GM18526 (cell line): ENCODE measurements around the gene STX11.

Source experiments
- POLR2A ChIP-seq: IDR thresholded peaks from 3 replicates; pipeline ENCODE4 v1.6.1; 2011; ENCODE audit not compliant: insufficient read length; ENCODE audit errors: extremely low read depth

Gene STX11

DNA sequence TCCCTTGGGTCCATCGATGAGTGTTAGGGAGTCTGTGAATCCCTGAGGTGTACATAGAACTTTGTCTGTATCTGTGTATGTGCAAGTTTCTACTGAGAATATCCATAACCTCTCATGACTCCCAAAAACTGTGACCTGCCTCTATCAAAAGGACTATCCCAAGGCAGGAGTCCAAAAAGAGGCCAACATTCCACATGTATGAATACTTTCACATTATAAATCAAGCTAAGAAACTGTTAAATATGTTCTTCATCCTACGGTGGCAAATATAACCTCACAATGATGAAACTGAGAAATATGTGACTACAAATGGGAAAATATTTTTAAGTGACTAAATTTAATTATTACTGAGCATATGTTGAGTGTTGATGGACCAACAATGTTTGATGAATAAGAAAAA, 16.1 kb upstream of the STX11 start:
- TF ChIP-seq POLR2A = no peak

- no peak for TF ChIP-seq POLR2A
Observed at GRCh38 chr6:144134737-144135136, 15.6 kb upstream of the STX11 start.

DNA sequence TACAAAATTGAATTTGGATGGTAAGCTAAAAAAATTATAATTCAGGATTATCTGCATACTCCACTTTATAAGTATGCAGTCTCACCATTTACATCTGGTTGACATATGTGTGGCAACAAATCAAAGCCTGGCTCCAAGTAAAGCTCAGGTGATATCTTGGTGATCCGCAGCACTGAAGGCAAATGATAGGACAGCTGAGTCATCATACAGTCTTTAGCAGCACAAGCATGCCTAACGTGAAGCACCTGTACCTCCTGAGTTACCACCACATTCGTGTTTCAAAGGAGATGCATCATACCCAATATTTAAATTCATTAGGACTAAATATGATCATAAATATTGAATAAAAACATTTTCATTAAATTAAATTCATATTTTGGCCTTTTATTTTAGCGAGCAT, 11.8 kb upstream of the STX11 start:
- no peak for TF ChIP-seq POLR2A

DNA sequence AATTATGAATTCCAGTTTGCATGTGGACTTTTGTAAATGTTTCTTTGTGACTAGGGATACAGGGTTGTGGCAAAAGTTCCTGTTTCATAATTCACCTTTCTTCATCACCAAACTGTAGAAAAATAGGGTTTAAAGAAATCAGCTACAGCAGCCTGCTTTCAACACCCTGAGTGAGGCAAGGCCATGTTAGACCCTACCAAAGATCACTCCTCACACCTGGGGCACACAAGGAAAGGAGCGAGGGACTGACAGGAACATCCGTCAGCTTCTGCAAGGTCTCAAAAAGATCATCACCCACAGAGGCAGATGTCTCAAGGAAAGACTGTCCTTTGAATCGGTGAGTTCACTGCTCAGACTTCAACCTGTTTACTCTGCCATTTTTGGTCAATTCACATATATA, 10.5 kb upstream of the STX11 start:
- TF ChIP-seq POLR2A = no peak

DNA sequence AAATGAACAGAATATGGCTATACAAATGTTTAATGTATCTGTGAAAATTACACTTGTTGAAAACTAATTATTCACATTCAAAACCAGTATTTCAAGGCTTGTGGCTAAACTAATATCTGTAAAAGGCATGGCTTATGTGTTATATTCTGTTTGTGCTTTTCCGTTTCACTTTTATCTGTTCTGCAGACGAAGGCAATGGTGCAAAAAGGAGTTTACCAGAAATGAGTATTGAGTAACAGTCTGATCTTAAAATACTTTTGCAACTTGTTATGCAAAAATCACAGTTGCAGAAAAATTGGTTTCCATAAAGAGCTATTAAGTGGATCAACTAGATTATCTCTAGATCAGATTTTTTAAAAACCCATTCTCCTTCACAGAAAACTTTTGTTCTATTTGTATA, 9.4 kb upstream of the STX11 start:
- TF ChIP-seq POLR2A = no peak

GRCh38 chr6:144141470-144141869, 8.8 kb upstream of the STX11 start:
- no peak for TF ChIP-seq POLR2A

- no peak for TF ChIP-seq POLR2A
Observed at GRCh38 chr6:144143106-144143505, 7.2 kb upstream of the STX11 start.

DNA sequence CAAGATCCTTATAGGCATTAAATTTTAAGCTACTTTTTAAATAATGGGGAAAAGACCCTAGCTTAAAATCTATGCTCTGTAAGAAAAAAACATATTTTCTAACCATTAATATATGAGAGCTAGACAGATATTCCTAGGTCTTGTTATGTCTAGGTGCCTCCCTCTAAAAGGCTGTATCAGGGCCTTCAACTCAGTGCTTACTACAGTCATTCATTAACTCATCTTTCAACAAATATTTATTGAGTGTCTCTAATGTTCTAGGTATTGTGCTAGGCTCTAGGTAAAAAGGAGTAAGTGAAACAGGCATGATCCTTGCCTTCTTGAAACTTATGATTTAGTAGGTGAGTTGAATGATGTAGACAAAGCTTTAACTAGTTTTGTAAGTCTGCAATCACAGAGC, 6.4 kb upstream of the STX11 start:
- TF ChIP-seq POLR2A = no peak

DNA sequence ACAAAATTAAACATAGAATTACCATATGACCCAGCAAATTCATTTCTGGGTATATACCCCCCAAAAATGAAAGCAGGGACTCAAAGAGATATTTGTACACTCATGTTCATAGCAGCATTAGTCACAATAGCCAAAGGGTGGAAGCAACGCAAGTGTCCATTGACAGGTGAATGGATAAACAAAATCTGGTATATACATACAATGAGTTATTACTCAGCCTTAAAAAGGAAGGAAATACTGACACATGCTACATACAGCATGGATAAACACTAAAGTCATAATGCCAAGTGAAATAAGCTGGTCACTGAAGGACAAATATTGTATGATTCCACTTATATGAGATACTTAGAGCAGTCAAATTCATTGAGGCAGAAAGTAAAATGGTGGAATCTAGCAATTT, 5.3 kb upstream of the STX11 start:
- no peak for TF ChIP-seq POLR2A

GRCh38 chr6:144145541-144145940, 4.8 kb upstream of the STX11 start:
- TF ChIP-seq POLR2A = no peak

GRCh38 chr6:144148886-144149285, 1.4 kb upstream of the STX11 start:
- no peak for TF ChIP-seq POLR2A

- TF ChIP-seq POLR2A = no peak
Observed at GRCh38 chr6:144149558-144149893, 791 bp upstream of the STX11 start.

GRCh38 chr6:144150710-144151657, 667 bp downstream of the STX11 start:
- TF ChIP-seq POLR2A = peak; percentile 57

- no peak for TF ChIP-seq POLR2A
Observed at GRCh38 chr6:144152334-144152900, 2.1 kb downstream of the STX11 start.

GRCh38 chr6:144153260-144153659, 2.9 kb downstream of the STX11 start:
- no peak for TF ChIP-seq POLR2A

DNA sequence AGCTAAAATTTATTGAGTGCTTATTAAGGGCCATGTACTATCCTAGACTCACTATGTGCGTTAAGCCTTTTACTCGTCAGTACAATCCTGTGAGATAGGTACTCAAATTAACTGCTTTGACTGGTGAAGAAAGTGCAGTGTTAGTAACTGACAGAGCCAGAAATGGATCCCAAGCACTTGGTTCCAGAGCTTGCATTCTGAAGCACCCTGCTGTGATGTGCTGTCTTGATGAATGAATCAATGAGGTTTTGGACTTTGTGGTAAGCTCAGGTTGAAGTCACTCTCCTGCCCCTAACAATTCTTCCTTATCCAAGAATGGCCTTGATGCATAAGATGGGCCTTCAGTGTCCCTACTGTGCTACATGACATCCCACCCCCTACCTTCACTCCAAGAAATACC, 3.7 kb downstream of the STX11 start:
- no peak for TF ChIP-seq POLR2A

GRCh38 chr6:144155529-144155928, 5.2 kb downstream of the STX11 start:
- TF ChIP-seq POLR2A = no peak
